WTC11 (cell line): ENCODE data around the gene RPS6KA2. TPM values are rescaled to one million over a fixed set of nuclear protein-coding genes. Genes with fewer than 3 reads are reported as not detected.

Source experiments
- ATAC-seq: fragments of 200-7000 bp; cut with Tn5 transposase; 2 replicates; pipeline ENCODE4 v1.10.0; 2021; ENCODE audit warnings: mild to moderate bottlenecking, moderate library complexity
- CTCF ChIA-PET: fragments of 300-600 bp; sonication (Branson Sonifier 250); formaldehyde crosslinking; loops from one replicate; lab custom pipeline; 2021; ENCODE audit warnings: antibody characterized with exemption; lab: Charles Lee
- POLR2A ChIA-PET: fragments of 350-600 bp; sonication (Branson Sonifier 250); formaldehyde crosslinking; loops from one replicate; lab custom pipeline; 2021; ENCODE audit warnings: antibody characterized with exemption; lab: Charles Lee
- DNase-seq: peaks from one replicate; pipeline ENCODE4 v3.0.0; 2021; ENCODE audit warnings: low spot score
- H3K27ac Mint-ChIP-seq: 2 replicates; pipeline ENCODE4 v1.8.0; 2021; ENCODE audit warnings: mixed read lengths
- H3K27me3 Mint-ChIP-seq: 2 replicates; pipeline ENCODE4 v1.8.0; 2021; ENCODE audit warnings: low read depth, mild to moderate bottlenecking, moderate library complexity, mixed read lengths
- H3K36me3 Mint-ChIP-seq: 2 replicates; pipeline ENCODE4 v1.8.0; 2021; ENCODE audit warnings: mixed read lengths
- H3K4me1 Mint-ChIP-seq: 2 replicates; pipeline ENCODE4 v1.8.0; 2022; ENCODE audit warnings: mixed read lengths
- H3K4me3 Mint-ChIP-seq: 2 replicates; pipeline ENCODE4 v1.8.0; 2021; ENCODE audit warnings: mild to moderate bottlenecking, moderate library complexity, mixed read lengths
- H3K9me3 Mint-ChIP-seq: 2 replicates; pipeline ENCODE4 v1.8.0; 2021; ENCODE audit warnings: mixed read lengths
- AR ChIP-seq: fragments of 250-450 bp; sonication (Bioruptor Pico); IDR thresholded peaks from 2 replicates; pipeline ENCODE4 v1.9.0; 2021; ENCODE audit warnings: mild to moderate bottlenecking
- CBFB ChIP-seq: sonication (generic); formaldehyde crosslinking; IDR thresholded peaks from 2 replicates; pipeline ENCODE4 v1.8.1; 2022; ENCODE audit warnings: mild to moderate bottlenecking, low read depth, missing genetic modification reagents
- ELF4 ChIP-seq: sonication (generic); formaldehyde crosslinking; IDR thresholded peaks from 2 replicates; pipeline ENCODE4 v1.8.1; 2022; ENCODE audit warnings: low read depth, mild to moderate bottlenecking, moderate library complexity, missing genetic modification reagents
- ERG ChIP-seq: fragments of 250-450 bp; sonication (Bioruptor Pico); IDR thresholded peaks from 2 replicates; pipeline ENCODE4 v1.8.0; 2021; ENCODE audit warnings: mild to moderate bottlenecking
- FOXJ3 ChIP-seq: sonication (generic); formaldehyde crosslinking; IDR thresholded peaks from 2 replicates; pipeline ENCODE4 v1.9.0; 2021; ENCODE audit warnings: missing genetic modification reagents, mild to moderate bottlenecking, borderline replicate concordance
- FOXK1 ChIP-seq: sonication (generic); formaldehyde crosslinking; IDR thresholded peaks from 2 replicates; pipeline ENCODE4 v1.8.0; 2022; ENCODE audit warnings: mild to moderate bottlenecking, moderate library complexity, missing genetic modification reagents
- GTF2I ChIP-seq: fragments of 250-450 bp; sonication (Bioruptor Pico); conservative IDR thresholded peaks from 2 replicates; pipeline ENCODE4 v1.4.0; 2021; ENCODE audit warnings: mild to moderate bottlenecking
- JUN ChIP-seq: sonication (generic); formaldehyde crosslinking; IDR thresholded peaks from 2 replicates; pipeline ENCODE4 v1.8.0; 2023; ENCODE audit warnings: mild to moderate bottlenecking, missing genetic modification reagents
- SMAD3 ChIP-seq: sonication (generic); formaldehyde crosslinking; IDR thresholded peaks from 2 replicates; pipeline ENCODE4 v1.8.0; 2022; ENCODE audit warnings: missing genetic modification reagents, mild to moderate bottlenecking, borderline replicate concordance
- SP1 ChIP-seq: sonication (generic); formaldehyde crosslinking; conservative IDR thresholded peaks from 2 replicates; pipeline ENCODE4 v1.8.1; 2022; ENCODE audit warnings: missing genetic modification reagents
- TCF7 ChIP-seq: sonication (generic); formaldehyde crosslinking; IDR thresholded peaks from 2 replicates; pipeline ENCODE4 v1.8.0; 2022; ENCODE audit warnings: mild to moderate bottlenecking, low read depth, missing genetic modification reagents, moderate library complexity
- TEAD1 ChIP-seq: sonication (generic); formaldehyde crosslinking; IDR thresholded peaks from 2 replicates; pipeline ENCODE4 v1.8.0; 2022; ENCODE audit warnings: mild to moderate bottlenecking, missing genetic modification reagents
- TEAD4 ChIP-seq: sonication (generic); formaldehyde crosslinking; IDR thresholded peaks from 2 replicates; pipeline ENCODE4 v1.8.0; 2022; ENCODE audit warnings: mild to moderate bottlenecking, missing genetic modification reagents
- USF2 ChIP-seq: sonication (generic); formaldehyde crosslinking; IDR thresholded peaks from 2 replicates; pipeline ENCODE4 v1.8.1; 2023; ENCODE audit warnings: mild to moderate bottlenecking, missing genetic modification reagents, moderate library complexity
- ZNF232 ChIP-seq: sonication (generic); formaldehyde crosslinking; IDR thresholded peaks from 2 replicates; pipeline ENCODE4 v1.8.0; 2022; ENCODE audit warnings: mild to moderate bottlenecking, missing genetic modification reagents
- ZNF281 ChIP-seq: sonication (generic); formaldehyde crosslinking; IDR thresholded peaks from 2 replicates; pipeline ENCODE4 v1.8.0; 2023; ENCODE audit warnings: mild to moderate bottlenecking, missing genetic modification reagents
- ZSCAN18 ChIP-seq: fragments of 250-450 bp; sonication (Bioruptor Pico); IDR thresholded peaks from 2 replicates; pipeline ENCODE4 v2.1.2; 2022; ENCODE audit warnings: mild to moderate bottlenecking, moderate library complexity
- total RNA-seq: library from RNA; stranded (reverse); gene quantifications from 3 replicates; pipeline ENCODE4 v1.2.3, GENCODE V29; 2021
- TF ChIP-seq, protein P1 (sequence below): sonication (generic); formaldehyde crosslinking; IDR thresholded peaks from 2 replicates; pipeline ENCODE4 v1.8.1; 2023; ENCODE audit warnings: mild to moderate bottlenecking, moderate library complexity, missing genetic modification reagents
- TF ChIP-seq, protein P2 (sequence below): sonication (generic); formaldehyde crosslinking; IDR thresholded peaks from 2 replicates; pipeline ENCODE4 v1.8.1; 2023; ENCODE audit warnings: mild to moderate bottlenecking, missing genetic modification reagents, moderate library complexity
- TF ChIP-seq, protein P3 (sequence below): sonication (generic); formaldehyde crosslinking; conservative IDR thresholded peaks from 2 replicates; pipeline ENCODE4 v1.8.1; 2023; ENCODE audit warnings: mild to moderate bottlenecking, low read depth, missing genetic modification reagents, moderate library complexity

The RPS6KA2 gene
- total RNA-seq, 1 experiment from 2014 or later = 24.2 TPM

DNA sequence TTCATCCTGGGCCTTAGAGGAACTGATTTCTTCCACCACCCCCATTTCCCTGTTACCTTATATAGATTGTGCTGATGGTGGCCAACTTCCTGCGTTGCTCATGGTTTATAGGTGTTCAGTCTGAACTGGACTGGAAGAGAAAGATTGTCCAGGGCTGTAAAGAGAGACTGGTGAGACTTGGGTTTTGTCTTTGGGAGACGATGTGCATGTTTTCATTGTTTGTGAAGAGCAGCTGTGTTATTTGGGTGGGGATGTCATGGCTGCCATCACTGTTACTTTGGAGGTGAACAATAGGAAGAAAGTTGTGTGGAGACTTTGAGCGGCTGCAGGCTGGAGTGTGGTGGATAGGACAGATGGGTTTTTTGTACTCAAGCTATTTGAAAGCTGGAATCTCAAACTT lies 228.7 kb downstream of the RPS6KA2 start (continued):
- TF ChIP-seq ZNF281 (CRISPR knock-in tag) (no peak), ERG (CRISPR knock-in tag) (no peak), ZSCAN18 (CRISPR knock-in tag) (no peak), TEAD4 (CRISPR knock-in tag) (no peak), SP1 (CRISPR knock-in tag) (no peak), JUN (CRISPR knock-in tag) (no peak), USF2 (CRISPR knock-in tag) (no peak), FOXK1 (CRISPR knock-in tag) (no peak), AR (CRISPR knock-in tag) (no peak)

- H3K9me3 Mint-ChIP-seq = peaks cover 6% of the 10 kb centered on the region; the same call in 1 of the 2 replicates
- peaks cover 9% of the 10 kb centered on the region for H3K4me1 Mint-ChIP-seq
- no peak overlapping the region for H3K4me3 Mint-ChIP-seq
- H3K36me3 Mint-ChIP-seq = no peaks in the 10 kb centered on the region
- H3K27me3 Mint-ChIP-seq = peaks cover 10% of the 10 kb centered on the region
- POLR2A ChIA-PET = no interaction called here
- TF ChIP-seq CBFB (no peak), ERG (CRISPR knock-in tag) (no peak), GTF2I (CRISPR knock-in tag) (no peak), TEAD1 (CRISPR knock-in tag) (no peak), TCF7 (CRISPR knock-in tag) (no peak), ELF4 (no peak), SP1 (CRISPR knock-in tag) (no peak), FOXJ3 (CRISPR knock-in tag) (no peak), FOXK1 (CRISPR knock-in tag) (no peak), ZNF232 (no peak), SMAD3 (CRISPR knock-in tag) (no peak)
- TF ChIP-seq, protein P1, sequence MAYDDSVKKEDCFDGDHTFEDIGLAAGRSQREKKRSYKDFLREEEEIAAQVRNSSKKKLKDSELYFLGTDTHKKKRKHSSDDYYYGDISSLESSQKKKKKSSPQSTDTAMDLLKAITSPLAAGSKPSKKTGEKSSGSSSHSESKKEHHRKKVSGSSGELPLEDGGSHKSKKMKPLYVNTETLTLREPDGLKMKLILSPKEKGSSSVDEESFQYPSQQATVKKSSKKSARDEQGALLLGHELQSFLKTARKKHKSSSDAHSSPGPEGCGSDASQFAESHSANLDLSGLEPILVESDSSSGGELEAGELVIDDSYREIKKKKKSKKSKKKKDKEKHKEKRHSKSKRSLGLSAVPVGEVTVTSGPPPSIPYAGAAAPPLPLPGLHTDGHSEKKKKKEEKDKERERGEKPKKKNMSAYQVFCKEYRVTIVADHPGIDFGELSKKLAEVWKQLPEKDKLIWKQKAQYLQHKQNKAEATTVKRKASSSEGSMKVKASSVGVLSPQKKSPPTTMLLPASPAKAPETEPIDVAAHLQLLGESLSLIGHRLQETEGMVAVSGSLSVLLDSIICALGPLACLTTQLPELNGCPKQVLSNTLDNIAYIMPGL = no peak
- TF ChIP-seq, protein P2, sequence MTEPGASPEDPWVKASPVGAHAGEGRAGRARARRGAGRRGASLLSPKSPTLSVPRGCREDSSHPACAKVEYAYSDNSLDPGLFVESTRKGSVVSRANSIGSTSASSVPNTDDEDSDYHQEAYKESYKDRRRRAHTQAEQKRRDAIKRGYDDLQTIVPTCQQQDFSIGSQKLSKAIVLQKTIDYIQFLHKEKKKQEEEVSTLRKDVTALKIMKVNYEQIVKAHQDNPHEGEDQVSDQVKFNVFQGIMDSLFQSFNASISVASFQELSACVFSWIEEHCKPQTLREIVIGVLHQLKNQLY (CRISPR knock-in tag) = no peak
- TF ChIP-seq, protein P3, sequence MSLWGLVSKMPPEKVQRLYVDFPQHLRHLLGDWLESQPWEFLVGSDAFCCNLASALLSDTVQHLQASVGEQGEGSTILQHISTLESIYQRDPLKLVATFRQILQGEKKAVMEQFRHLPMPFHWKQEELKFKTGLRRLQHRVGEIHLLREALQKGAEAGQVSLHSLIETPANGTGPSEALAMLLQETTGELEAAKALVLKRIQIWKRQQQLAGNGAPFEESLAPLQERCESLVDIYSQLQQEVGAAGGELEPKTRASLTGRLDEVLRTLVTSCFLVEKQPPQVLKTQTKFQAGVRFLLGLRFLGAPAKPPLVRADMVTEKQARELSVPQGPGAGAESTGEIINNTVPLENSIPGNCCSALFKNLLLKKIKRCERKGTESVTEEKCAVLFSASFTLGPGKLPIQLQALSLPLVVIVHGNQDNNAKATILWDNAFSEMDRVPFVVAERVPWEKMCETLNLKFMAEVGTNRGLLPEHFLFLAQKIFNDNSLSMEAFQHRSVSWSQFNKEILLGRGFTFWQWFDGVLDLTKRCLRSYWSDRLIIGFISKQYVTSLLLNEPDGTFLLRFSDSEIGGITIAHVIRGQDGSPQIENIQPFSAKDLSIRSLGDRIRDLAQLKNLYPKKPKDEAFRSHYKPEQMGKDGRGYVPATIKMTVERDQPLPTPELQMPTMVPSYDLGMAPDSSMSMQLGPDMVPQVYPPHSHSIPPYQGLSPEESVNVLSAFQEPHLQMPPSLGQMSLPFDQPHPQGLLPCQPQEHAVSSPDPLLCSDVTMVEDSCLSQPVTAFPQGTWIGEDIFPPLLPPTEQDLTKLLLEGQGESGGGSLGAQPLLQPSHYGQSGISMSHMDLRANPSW = no peak
- DNase-seq = no peak
- H3K27ac Mint-ChIP-seq = no peak overlapping the region
- ATAC-seq = no peak
- CTCF ChIA-PET = interaction anchor here (1.7 to 4.3 kb wide), 3 partner anchors 17 to 121 kb away, joined by 6 to 57 read pairs (median 8); partner anchors contain the start of gene PRR18
These were observed 229.2 kb downstream of the RPS6KA2 start for GRCh38 chr6:166397849-166398248.
